Measurements from ENCODE around the gene IRAK3.
"Not testable (repeated sequence)": the region's sequence is repeated elsewhere in the genome, so short reads cannot be mapped to it uniquely, and the experiment has no call there.

Gene IRAK3

GRCh38 chr12:66206141-66206540 lies 17.1 kb downstream of the IRAK3 start:
- no peak for DNase-seq (ENCODE audit: low read depth in 2 of 2, low spot score in 1 of 2)

GRCh38 chr12:66210840-66211239 lies 21.8 kb downstream of the IRAK3 start:
- no peak for DNase-seq (ENCODE audit: low read depth in 2 of 2, low spot score in 1 of 2)

- DNase-seq (ENCODE audit: low read depth in 2 of 2, low spot score in 1 of 2) = not testable (repeated sequence)
These were observed 22.6 kb downstream of the IRAK3 start for GRCh38 chr12:66211573-66211972.

GRCh38 chr12:66213011-66213410 lies 24.0 kb downstream of the IRAK3 start:
- not testable (repeated sequence) for DNase-seq (ENCODE audit: low read depth in 2 of 2, low spot score in 1 of 2)

- no peak for DNase-seq (ENCODE audit: low read depth in 2 of 2, low spot score in 1 of 2)
These were observed 28.4 kb downstream of the IRAK3 start for GRCh38 chr12:66217342-66217917.

GRCh38 chr12:66228462-66228861 lies 39.4 kb downstream of the IRAK3 start:
- no peak for DNase-seq (ENCODE audit: low read depth in 2 of 2, low spot score in 1 of 2)

GRCh38 chr12:66232263-66232662 lies 43.2 kb downstream of the IRAK3 start:
- no peak for DNase-seq (ENCODE audit: low read depth in 2 of 2, low spot score in 1 of 2)

- DNase-seq (ENCODE audit: low read depth in 2 of 2, low spot score in 1 of 2) = not testable (repeated sequence)
These were observed 45.2 kb downstream of the IRAK3 start for GRCh38 chr12:66234037-66234693.

- DNase-seq (ENCODE audit: low read depth in 2 of 2, low spot score in 1 of 2) = peak in 1 of 2 donors; percentile 4
These were observed 46.0 kb downstream of the IRAK3 start for GRCh38 chr12:66234773-66235625.

GRCh38 chr12:66235626-66236281 lies 46.7 kb downstream of the IRAK3 start:
- no peak for DNase-seq (ENCODE audit: low read depth in 2 of 2, low spot score in 1 of 2)

GRCh38 chr12:66236282-66236675 lies 47.3 kb downstream of the IRAK3 start:
- not testable (repeated sequence) for DNase-seq (ENCODE audit: low read depth in 2 of 2, low spot score in 1 of 2)

GRCh38 chr12:66236969-66237368 lies 48.0 kb downstream of the IRAK3 start:
- DNase-seq (ENCODE audit: low read depth in 2 of 2, low spot score in 1 of 2) = no peak

GRCh38 chr12:66237505-66238175 lies 48.6 kb downstream of the IRAK3 start:
- DNase-seq (ENCODE audit: low read depth in 2 of 2, low spot score in 1 of 2) = no peak

- no peak for DNase-seq (ENCODE audit: low read depth in 2 of 2, low spot score in 1 of 2)
These were observed 50.3 kb downstream of the IRAK3 start for GRCh38 chr12:66239295-66239694.

- DNase-seq (ENCODE audit: low read depth in 2 of 2, low spot score in 1 of 2) = no peak
These were observed 51.2 kb downstream of the IRAK3 start for GRCh38 chr12:66240096-66240820.

- no peak for DNase-seq (ENCODE audit: low read depth in 2 of 2, low spot score in 1 of 2)
These were observed 52.3 kb downstream of the IRAK3 start for GRCh38 chr12:66241061-66242043.

GRCh38 chr12:66242311-66242710 lies 53.3 kb downstream of the IRAK3 start:
- DNase-seq (ENCODE audit: low read depth in 2 of 2, low spot score in 1 of 2) = no peak

GRCh38 chr12:66243911-66244310 lies 54.9 kb downstream of the IRAK3 start:
- DNase-seq (ENCODE audit: low read depth in 2 of 2, low spot score in 1 of 2) = no peak

GRCh38 chr12:66244446-66244845 lies 55.4 kb downstream of the IRAK3 start:
- no peak for DNase-seq (ENCODE audit: low read depth in 2 of 2, low spot score in 1 of 2)
